WTC11 (cell line): ENCODE measurements around the gene SLC30A2. TPM values are rescaled to one million over a fixed set of nuclear protein-coding genes. Genes with fewer than 3 reads are reported as not detected.
A peak's percentile ranks its signal among the peaks of the same experiment; 100 is the strongest.

Experiments used
- ATF1 ChIP-seq: sonication (generic); formaldehyde crosslinking; IDR thresholded peaks from 2 replicates; pipeline ENCODE4 v1.8.1; 2023; ENCODE audit warnings: mild to moderate bottlenecking, moderate library complexity, missing genetic modification reagents
- ELF4 ChIP-seq: sonication (generic); formaldehyde crosslinking; IDR thresholded peaks from 2 replicates; pipeline ENCODE4 v1.8.1; 2022; ENCODE audit warnings: low read depth, mild to moderate bottlenecking, moderate library complexity, missing genetic modification reagents
- ESRRA ChIP-seq: sonication (generic); formaldehyde crosslinking; IDR thresholded peaks from 2 replicates; pipeline ENCODE4 v1.8.1; 2022; ENCODE audit warnings: mild to moderate bottlenecking, missing genetic modification reagents, borderline replicate concordance
- ETV6 ChIP-seq: sonication (generic); formaldehyde crosslinking; IDR thresholded peaks from 2 replicates; pipeline ENCODE4 v1.8.1; 2022; ENCODE audit warnings: mild to moderate bottlenecking, missing genetic modification reagents
- GABPB1 ChIP-seq: sonication (generic); formaldehyde crosslinking; IDR thresholded peaks from 2 replicates; pipeline ENCODE4 v1.8.1; 2023; ENCODE audit warnings: mild to moderate bottlenecking, missing genetic modification reagents
- GTF2I ChIP-seq: fragments of 250-450 bp; sonication (Bioruptor Pico); conservative IDR thresholded peaks from 2 replicates; pipeline ENCODE4 v1.4.0; 2021; ENCODE audit warnings: mild to moderate bottlenecking
- JUN ChIP-seq: sonication (generic); formaldehyde crosslinking; IDR thresholded peaks from 2 replicates; pipeline ENCODE4 v1.8.0; 2023; ENCODE audit warnings: mild to moderate bottlenecking, missing genetic modification reagents
- NFATC4 ChIP-seq: fragments of 250-450 bp; sonication (Bioruptor Pico); IDR thresholded peaks from 2 replicates; pipeline ENCODE4 v1.9.0; 2021; ENCODE audit warnings: mild to moderate bottlenecking
- NFYB ChIP-seq: sonication (generic); formaldehyde crosslinking; conservative IDR thresholded peaks from 2 replicates; pipeline ENCODE4 v1.8.0; 2022; ENCODE audit warnings: low read depth, missing genetic modification reagents
- PRRX2 ChIP-seq: fragments of 250-450 bp; sonication (Bioruptor Pico); IDR thresholded peaks from 2 replicates; pipeline ENCODE4 v1.8.0; 2021; ENCODE audit warnings: mild to moderate bottlenecking
- SMAD3 ChIP-seq: sonication (generic); formaldehyde crosslinking; IDR thresholded peaks from 2 replicates; pipeline ENCODE4 v1.8.0; 2022; ENCODE audit warnings: missing genetic modification reagents, mild to moderate bottlenecking, borderline replicate concordance
- SMAD4 ChIP-seq: sonication (generic); formaldehyde crosslinking; IDR thresholded peaks from 2 replicates; pipeline ENCODE4 v1.8.0; 2022; ENCODE audit warnings: mild to moderate bottlenecking, missing genetic modification reagents
- SOX15 ChIP-seq: fragments of 250-450 bp; sonication (Bioruptor Pico); IDR thresholded peaks from 2 replicates; pipeline ENCODE4 v1.9.0; 2021; ENCODE audit warnings: mild to moderate bottlenecking
- TEAD1 ChIP-seq: sonication (generic); formaldehyde crosslinking; IDR thresholded peaks from 2 replicates; pipeline ENCODE4 v1.8.0; 2022; ENCODE audit warnings: mild to moderate bottlenecking, missing genetic modification reagents
- ZNF423 ChIP-seq: fragments of 250-450 bp; sonication (Bioruptor Pico); IDR thresholded peaks from 2 replicates; pipeline ENCODE4 v2.1.2; 2022; ENCODE audit warnings: mild to moderate bottlenecking, moderate library complexity
- total RNA-seq: library from RNA; stranded (reverse); gene quantifications from 3 replicates; pipeline ENCODE4 v1.2.3, GENCODE V29; 2021
- TF ChIP-seq, protein P1 (sequence below): fragments of 250-450 bp; sonication (Bioruptor Pico); conservative IDR thresholded peaks from 2 replicates; pipeline ENCODE4 v1.9.0; 2021; ENCODE audit warnings: mild to moderate bottlenecking
- TF ChIP-seq, protein P2 (sequence below): sonication (generic); formaldehyde crosslinking; IDR thresholded peaks from 2 replicates; pipeline ENCODE4 v1.8.0; 2023; ENCODE audit warnings: missing genetic modification reagents
- TF ChIP-seq, protein P3 (sequence below): sonication (generic); formaldehyde crosslinking; IDR thresholded peaks from 2 replicates; pipeline ENCODE4 v1.8.1; 2023; ENCODE audit warnings: mild to moderate bottlenecking, missing genetic modification reagents, moderate library complexity
- TF ChIP-seq, protein P4 (sequence below): sonication (generic); formaldehyde crosslinking; IDR thresholded peaks from 2 replicates; pipeline ENCODE4 v1.8.0; 2023; ENCODE audit warnings: missing genetic modification reagents, mild to moderate bottlenecking, borderline replicate concordance
- TF ChIP-seq, protein P5 (sequence below): sonication (generic); formaldehyde crosslinking; IDR thresholded peaks from 2 replicates; pipeline ENCODE4 v1.8.0; 2023; ENCODE audit warnings: mild to moderate bottlenecking, missing genetic modification reagents
- TF ChIP-seq, protein P6 (sequence below): fragments of 250-450 bp; sonication (Bioruptor Pico); IDR thresholded peaks from 2 replicates; pipeline ENCODE4 v2.1.2; 2022; ENCODE audit warnings: mild to moderate bottlenecking, moderate library complexity
- TF ChIP-seq, protein P7 (sequence below): fragments of 250-450 bp; sonication (Bioruptor Pico); IDR thresholded peaks from 2 replicates; pipeline ENCODE4 v1.9.0; 2021; ENCODE audit warnings: mild to moderate bottlenecking

Gene SLC30A2
- total RNA-seq, 1 experiment from 2014 or later = 0.15 TPM

- TF ChIP-seq, protein P1, sequence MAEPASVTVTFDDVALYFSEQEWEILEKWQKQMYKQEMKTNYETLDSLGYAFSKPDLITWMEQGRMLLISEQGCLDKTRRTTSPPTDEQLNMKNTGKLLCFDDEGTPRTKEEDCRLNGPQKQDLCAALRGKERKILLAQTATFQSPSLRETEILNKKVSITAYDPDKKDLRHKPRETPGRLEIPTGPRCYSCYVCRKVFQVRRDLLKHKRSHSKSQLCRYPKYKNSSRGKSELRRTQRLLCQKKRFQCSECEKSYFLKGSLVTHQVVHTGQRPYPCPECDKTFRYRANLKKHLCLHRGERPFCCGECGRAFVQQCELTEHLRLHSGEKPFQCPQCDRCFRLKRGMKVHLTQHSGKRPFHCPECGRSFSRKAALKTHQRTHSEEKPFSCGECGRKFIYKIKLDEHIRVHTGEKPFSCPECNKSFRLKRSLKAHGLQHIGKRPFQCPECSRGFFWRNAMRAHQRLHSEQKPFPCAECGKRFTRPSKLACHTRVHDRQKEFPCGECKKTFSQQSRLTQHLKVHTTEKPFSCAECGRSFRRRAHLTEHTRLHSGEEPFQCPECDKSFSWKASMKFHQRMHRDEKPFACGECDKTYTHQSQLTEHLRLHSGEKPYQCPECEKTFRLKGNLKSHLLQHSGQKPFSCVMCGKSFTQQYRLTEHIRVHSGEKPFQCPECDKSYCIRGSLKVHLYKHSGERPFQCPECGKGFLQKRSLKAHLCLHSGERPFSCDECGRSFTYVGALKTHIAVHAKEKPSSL (CRISPR knock-in tag) = no peak
- TF ChIP-seq ATF1 = no peak
- TF ChIP-seq, protein P2, sequence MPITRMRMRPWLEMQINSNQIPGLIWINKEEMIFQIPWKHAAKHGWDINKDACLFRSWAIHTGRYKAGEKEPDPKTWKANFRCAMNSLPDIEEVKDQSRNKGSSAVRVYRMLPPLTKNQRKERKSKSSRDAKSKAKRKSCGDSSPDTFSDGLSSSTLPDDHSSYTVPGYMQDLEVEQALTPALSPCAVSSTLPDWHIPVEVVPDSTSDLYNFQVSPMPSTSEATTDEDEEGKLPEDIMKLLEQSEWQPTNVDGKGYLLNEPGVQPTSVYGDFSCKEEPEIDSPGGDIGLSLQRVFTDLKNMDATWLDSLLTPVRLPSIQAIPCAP (CRISPR knock-in tag) = no peak
- TF ChIP-seq NFYB (CRISPR knock-in tag) = no peak
- TF ChIP-seq, protein P3, sequence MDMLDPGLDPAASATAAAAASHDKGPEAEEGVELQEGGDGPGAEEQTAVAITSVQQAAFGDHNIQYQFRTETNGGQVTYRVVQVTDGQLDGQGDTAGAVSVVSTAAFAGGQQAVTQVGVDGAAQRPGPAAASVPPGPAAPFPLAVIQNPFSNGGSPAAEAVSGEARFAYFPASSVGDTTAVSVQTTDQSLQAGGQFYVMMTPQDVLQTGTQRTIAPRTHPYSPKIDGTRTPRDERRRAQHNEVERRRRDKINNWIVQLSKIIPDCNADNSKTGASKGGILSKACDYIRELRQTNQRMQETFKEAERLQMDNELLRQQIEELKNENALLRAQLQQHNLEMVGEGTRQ = peak; percentile 89
- TF ChIP-seq, protein P4, sequence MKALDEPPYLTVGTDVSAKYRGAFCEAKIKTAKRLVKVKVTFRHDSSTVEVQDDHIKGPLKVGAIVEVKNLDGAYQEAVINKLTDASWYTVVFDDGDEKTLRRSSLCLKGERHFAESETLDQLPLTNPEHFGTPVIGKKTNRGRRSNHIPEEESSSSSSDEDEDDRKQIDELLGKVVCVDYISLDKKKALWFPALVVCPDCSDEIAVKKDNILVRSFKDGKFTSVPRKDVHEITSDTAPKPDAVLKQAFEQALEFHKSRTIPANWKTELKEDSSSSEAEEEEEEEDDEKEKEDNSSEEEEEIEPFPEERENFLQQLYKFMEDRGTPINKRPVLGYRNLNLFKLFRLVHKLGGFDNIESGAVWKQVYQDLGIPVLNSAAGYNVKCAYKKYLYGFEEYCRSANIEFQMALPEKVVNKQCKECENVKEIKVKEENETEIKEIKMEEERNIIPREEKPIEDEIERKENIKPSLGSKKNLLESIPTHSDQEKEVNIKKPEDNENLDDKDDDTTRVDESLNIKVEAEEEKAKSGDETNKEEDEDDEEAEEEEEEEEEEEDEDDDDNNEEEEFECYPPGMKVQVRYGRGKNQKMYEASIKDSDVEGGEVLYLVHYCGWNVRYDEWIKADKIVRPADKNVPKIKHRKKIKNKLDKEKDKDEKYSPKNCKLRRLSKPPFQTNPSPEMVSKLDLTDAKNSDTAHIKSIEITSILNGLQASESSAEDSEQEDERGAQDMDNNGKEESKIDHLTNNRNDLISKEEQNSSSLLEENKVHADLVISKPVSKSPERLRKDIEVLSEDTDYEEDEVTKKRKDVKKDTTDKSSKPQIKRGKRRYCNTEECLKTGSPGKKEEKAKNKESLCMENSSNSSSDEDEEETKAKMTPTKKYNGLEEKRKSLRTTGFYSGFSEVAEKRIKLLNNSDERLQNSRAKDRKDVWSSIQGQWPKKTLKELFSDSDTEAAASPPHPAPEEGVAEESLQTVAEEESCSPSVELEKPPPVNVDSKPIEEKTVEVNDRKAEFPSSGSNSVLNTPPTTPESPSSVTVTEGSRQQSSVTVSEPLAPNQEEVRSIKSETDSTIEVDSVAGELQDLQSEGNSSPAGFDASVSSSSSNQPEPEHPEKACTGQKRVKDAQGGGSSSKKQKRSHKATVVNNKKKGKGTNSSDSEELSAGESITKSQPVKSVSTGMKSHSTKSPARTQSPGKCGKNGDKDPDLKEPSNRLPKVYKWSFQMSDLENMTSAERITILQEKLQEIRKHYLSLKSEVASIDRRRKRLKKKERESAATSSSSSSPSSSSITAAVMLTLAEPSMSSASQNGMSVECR (CRISPR knock-in tag) = no peak
- TF ChIP-seq JUN (CRISPR knock-in tag) = no peak
- TF ChIP-seq ELF4 (CRISPR knock-in tag) = no peak
- TF ChIP-seq, protein P5, sequence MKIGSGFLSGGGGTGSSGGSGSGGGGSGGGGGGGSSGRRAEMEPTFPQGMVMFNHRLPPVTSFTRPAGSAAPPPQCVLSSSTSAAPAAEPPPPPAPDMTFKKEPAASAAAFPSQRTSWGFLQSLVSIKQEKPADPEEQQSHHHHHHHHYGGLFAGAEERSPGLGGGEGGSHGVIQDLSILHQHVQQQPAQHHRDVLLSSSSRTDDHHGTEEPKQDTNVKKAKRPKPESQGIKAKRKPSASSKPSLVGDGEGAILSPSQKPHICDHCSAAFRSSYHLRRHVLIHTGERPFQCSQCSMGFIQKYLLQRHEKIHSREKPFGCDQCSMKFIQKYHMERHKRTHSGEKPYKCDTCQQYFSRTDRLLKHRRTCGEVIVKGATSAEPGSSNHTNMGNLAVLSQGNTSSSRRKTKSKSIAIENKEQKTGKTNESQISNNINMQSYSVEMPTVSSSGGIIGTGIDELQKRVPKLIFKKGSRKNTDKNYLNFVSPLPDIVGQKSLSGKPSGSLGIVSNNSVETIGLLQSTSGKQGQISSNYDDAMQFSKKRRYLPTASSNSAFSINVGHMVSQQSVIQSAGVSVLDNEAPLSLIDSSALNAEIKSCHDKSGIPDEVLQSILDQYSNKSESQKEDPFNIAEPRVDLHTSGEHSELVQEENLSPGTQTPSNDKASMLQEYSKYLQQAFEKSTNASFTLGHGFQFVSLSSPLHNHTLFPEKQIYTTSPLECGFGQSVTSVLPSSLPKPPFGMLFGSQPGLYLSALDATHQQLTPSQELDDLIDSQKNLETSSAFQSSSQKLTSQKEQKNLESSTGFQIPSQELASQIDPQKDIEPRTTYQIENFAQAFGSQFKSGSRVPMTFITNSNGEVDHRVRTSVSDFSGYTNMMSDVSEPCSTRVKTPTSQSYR = no peak
- no peak for TF ChIP-seq NFATC4 (CRISPR knock-in tag)
- TF ChIP-seq, protein P6, sequence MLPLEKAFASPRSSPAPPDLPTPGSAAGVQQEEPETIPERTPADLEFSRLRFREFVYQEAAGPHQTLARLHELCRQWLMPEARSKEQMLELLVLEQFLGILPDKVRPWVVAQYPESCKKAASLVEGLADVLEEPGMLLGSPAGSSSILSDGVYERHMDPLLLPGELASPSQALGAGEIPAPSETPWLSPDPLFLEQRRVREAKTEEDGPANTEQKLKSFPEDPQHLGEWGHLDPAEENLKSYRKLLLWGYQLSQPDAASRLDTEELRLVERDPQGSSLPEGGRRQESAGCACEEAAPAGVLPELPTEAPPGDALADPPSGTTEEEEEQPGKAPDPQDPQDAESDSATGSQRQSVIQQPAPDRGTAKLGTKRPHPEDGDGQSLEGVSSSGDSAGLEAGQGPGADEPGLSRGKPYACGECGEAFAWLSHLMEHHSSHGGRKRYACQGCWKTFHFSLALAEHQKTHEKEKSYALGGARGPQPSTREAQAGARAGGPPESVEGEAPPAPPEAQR (CRISPR knock-in tag) = 0 out of 2 replicates have a peak, but pooled peaks have one; percentile 7
- TF ChIP-seq ESRRA = no peak
- peak; percentile 94 for TF ChIP-seq ETV6 (CRISPR knock-in tag)
- no peak for TF ChIP-seq SMAD4 (CRISPR knock-in tag)
- TF ChIP-seq PRRX2 (CRISPR knock-in tag) = 0 out of 2 replicates have a peak, but pooled peaks have one; percentile 45
- TF ChIP-seq GTF2I (CRISPR knock-in tag) = no peak
- TF ChIP-seq SOX15 (CRISPR knock-in tag) = no peak
- peak; percentile 89 for TF ChIP-seq GABPB1
- TF ChIP-seq TEAD1 (CRISPR knock-in tag) = peak; percentile 80; the same call in 1 of the 2 replicates
- TF ChIP-seq, protein P7, sequence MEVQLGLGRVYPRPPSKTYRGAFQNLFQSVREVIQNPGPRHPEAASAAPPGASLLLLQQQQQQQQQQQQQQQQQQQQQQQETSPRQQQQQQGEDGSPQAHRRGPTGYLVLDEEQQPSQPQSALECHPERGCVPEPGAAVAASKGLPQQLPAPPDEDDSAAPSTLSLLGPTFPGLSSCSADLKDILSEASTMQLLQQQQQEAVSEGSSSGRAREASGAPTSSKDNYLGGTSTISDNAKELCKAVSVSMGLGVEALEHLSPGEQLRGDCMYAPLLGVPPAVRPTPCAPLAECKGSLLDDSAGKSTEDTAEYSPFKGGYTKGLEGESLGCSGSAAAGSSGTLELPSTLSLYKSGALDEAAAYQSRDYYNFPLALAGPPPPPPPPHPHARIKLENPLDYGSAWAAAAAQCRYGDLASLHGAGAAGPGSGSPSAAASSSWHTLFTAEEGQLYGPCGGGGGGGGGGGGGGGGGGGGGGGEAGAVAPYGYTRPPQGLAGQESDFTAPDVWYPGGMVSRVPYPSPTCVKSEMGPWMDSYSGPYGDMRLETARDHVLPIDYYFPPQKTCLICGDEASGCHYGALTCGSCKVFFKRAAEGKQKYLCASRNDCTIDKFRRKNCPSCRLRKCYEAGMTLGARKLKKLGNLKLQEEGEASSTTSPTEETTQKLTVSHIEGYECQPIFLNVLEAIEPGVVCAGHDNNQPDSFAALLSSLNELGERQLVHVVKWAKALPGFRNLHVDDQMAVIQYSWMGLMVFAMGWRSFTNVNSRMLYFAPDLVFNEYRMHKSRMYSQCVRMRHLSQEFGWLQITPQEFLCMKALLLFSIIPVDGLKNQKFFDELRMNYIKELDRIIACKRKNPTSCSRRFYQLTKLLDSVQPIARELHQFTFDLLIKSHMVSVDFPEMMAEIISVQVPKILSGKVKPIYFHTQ (CRISPR knock-in tag) = no peak
- no peak for TF ChIP-seq ZNF423 (CRISPR knock-in tag)
- no peak for TF ChIP-seq SMAD3 (CRISPR knock-in tag)
Measured at GRCh38 chr1:25997828-25998761, 47.8 kb downstream of the SLC30A2 start, which contains the start of gene PAFAH2 (continued).
